8988T (cell line): Measurements from ENCODE around the gene DHRS13.
"Not testable (repeated sequence)": the region's sequence is repeated elsewhere in the genome, so short reads cannot be mapped to it uniquely, and the experiment has no call there.

ENCODE experiments used
- DNase-seq: peaks from one replicate; pipeline ENCODE4 v3.0.0; 2011

DHRS13 gene

DNA sequence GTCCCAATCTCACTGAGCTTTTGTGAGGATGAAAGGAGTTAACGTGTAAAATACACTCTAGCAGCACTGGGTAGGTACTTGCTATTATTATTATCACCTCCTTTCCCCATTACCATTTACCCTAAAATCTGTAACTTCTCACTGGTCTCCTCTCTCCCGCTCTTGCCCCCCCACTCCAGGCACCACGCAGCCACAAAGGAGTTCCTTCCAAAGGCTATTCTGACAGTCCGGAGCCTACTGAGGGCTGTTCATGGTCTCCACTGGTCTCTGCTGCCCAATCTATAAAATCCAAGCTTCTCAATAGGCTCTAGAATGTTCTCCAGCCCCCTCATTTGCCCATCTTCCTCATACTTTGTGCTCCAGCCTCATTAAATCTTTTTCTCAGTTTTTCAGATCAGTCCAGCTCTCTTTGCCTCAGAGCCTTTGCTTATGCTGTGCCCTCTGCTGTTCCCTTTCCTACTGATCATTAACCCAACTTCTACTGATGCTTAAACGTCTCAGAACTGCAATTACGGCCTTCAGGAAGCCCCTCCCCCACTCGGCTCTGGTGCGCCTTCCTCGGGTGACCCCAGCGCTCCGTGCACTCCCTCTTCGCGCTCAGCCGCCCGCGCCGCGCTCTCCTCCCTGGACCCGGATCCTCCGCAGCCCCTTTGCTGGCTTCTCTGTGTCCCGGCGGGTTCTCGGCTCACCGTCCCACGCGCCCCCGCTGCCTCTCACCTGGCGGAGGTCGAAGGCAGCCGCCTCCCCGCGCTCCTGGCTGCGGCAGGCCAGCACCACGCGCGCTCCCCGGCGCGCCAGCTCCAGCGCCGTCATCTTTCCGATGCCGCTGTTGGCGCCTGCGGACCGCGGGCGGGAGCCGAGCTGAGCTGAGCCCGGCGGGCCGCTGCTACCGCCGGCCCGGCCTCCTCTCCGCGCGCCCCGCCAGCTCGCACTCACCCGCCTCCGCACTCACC lies 737 bp downstream of the DHRS13 start:
- peak; percentile 71 for DNase-seq

DNA sequence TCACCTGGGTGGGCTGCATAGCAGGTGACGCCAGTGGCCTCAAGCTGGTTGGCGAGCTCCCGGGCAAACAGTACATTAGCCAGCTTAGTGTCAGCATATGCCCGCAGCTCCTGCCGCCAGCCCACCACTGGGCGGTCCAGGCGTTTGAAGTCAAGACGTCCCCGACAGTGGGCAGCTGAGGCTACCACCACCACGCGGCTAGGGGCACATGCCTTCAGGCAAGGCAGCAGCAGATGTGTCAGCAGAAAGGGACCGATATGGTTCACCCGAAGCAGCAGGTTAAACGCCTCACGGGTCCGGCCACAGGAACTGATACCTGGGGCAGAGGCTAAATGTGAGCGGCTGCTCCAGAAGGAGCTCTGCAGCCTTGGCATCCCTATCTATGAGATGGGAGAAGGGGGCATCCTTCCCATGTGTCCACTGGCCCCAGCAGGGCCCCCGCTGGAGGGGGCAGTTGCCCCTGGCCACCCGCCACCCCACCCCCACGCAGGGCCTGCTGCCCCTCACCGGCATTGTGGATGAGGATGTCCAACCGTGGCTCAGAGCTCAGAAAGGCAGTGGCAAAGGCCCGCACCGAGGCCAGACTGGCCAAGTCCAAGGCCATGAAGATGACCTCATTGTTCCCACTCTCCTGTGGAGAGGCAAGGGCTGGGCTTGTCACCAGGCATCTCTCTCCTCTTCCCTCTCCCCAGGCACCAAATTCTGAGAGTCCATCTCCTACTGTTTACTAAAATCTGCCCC lies 1.7 kb downstream of the DHRS13 start:
- no peak for DNase-seq

DNA sequence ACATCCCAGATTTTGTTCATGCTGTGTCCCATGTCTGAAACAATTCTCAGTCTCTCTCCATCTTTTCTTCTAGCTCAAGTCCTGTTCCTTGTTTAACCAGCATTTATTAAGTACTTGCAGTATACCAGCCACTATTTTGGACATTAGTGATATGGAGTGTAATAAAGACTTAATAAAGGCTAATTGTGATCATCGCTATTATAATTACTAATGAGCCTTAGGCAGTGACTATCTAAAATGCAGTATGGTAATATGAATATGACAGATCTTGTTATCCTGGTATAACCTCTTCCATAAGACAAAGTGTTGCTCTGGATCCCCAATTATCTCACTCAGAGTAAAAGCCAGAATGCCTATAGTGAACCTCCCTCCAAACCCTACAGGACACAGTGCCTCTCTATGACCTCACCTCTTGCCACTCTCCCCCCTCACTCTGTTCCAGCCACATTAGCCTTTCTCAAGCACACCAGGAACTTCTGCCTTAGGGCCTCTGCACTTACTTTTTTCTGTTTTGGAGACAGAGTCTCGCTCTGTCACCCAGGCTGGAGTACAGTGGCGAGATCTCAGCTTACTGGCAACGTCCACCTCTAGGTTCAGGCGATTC lies 3.6 kb downstream of the DHRS13 start:
- DNase-seq: no peak

DNA sequence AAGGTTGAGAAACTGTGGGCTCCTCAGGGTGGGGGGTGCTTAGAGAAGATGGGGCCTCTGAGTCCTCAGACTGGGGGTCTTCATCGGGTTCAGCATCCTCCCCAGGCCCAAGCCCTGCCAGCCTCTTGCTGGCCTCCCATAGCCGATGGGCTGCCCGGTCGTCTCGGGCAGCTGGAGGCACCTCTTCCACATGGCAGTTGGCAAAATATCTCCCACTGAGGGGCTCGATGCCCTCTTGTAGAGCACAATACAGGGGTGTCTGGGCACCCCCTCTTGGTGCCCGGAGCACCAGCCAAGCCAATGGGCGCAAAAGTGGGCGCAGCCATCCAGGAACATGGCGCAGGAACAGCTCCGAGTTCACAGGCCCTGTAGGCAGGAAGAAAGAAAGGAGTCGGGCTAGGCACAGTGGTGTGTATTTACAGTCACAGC lies 4.3 kb downstream of the DHRS13 start:
- no peak for DNase-seq

DNA sequence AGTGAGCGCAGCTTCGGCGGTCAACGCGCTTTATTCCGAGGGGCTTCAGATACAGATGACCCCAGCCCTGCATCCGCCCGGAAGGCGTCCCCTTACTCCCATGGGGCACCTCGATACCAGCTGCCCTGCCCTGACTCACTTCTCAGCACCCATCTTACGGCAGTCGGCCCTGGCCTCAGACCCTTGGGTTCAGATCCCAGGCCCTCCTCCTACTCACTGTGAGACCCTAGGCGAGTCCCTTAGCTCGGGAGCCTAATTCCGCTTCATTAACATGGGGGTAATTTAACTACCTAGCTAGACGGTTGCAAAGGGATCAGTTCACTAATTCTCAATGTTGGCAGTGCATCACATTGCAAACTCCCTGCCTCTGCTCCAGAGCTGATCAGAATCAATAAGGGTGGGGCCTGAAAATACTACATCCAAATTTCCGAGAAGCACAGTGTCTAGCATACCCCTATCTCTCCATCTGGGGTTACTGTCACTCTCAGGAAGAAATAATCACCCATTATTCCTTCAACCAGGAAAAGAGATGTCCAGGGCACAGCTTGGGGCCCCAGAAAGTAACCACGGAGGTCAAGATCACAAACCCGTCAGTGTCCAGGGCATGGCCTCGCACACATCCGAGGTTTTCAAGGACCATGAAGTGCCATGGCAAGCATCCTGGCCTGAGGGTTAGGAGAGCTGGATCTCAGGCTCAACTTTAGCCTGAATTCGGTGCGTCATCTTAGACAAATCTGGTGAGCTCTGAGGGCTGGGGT lies 4.9 kb downstream of the DHRS13 start:
- no peak for DNase-seq

DNA sequence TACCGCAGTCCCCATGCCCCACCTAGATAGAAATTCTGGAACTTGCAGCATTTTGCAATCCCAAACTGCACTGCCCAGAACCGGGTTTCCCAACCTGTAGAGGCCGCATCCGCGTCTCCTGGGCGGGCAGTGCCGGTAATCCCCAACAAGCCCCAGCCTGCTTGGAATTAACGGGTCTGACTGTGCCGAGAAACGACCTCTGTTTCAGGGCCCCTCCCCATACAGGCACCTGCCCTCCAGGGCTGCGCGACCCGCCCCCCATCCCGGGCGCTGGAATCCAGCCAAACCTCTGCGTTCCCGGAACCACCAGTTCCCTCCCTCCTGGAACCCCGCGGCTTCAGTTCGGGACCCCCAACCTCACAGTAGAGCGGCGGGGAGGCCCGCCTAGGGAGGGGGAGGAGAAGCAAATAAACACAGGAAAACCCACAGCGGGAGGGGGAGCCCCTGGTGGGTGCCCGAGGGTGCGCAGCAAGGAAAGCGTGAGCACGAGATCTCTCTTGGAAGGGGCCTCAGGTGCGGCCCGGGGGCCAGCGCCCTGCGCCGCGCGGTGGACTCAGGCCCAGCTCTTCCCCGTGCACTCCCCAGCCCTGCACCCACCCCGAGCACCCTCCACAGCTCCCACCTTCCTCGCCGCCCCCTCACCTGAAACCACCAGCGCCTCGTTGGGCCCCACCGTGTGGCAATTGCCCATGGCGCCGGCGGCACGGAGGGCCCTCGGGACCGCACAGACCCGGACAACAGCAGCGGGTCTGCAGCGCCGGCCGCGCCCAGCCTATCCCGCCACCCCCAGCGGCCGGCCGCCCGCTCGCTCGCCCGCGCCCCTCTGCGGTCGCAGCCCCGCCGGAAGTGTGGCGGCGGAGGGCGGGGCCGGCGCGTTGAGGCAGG lies 5.8 kb downstream of the DHRS13 start, which contains the start of gene FLOT2:
FLOT2 (minus strand) TSS at position 850 of the 885 bp plus-strand sequence; CDS start at position 691, 159 bp downstream.
- DNase-seq: peak; percentile 79

DNA sequence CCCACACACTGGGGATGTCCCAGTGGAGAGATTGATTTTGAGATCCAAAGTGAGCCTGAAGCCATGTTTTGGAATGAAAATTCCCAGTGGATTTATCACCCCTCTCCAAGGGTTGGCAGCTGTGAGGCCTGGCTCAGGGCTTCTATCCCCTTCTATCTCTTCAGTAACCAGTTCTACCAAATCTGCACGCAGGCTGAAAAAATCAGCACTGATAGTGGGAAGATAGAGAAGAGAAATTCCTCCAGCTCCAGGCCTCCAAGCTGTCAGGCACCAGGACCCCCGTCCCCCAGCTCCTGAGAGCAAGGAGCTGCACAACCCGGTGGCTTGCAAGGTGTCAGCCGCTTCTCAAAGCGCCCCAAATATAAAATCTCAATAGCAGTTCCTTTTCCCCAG lies 6.4 kb downstream of the DHRS13 start:
- DNase-seq: no peak

DNA sequence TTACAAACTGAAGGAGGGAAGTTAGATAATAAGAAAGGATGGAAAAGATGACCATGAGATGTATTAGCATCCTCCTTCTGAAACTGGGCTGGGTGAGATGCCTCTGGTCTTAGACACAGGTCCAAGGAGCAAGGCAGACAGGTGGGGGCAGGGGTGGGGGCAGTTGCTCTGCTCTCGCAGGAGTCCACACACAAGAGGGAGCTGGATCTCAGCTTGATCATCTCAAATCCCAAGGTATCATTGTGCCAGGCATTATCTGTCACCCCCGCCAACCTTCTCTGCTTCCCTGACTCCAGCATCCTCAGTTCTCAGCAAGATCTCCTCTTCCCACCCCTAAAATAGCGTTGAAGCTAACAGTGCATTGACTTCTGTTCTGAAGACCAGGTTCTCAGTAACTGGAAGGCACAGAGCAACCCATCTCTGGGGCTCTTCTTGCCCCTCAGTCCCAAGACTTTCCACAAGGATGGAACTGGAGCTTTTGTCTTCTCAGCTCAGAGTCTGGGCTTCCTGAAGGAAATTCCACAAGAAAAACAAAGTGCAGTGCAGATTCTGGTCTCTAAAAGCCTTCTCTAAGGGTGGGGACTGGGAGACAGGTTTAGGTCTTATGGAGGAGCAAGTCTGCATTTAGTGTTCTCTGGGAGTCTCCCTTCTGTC lies 7.0 kb downstream of the DHRS13 start:
- DNase-seq: peak; percentile 33

DNA sequence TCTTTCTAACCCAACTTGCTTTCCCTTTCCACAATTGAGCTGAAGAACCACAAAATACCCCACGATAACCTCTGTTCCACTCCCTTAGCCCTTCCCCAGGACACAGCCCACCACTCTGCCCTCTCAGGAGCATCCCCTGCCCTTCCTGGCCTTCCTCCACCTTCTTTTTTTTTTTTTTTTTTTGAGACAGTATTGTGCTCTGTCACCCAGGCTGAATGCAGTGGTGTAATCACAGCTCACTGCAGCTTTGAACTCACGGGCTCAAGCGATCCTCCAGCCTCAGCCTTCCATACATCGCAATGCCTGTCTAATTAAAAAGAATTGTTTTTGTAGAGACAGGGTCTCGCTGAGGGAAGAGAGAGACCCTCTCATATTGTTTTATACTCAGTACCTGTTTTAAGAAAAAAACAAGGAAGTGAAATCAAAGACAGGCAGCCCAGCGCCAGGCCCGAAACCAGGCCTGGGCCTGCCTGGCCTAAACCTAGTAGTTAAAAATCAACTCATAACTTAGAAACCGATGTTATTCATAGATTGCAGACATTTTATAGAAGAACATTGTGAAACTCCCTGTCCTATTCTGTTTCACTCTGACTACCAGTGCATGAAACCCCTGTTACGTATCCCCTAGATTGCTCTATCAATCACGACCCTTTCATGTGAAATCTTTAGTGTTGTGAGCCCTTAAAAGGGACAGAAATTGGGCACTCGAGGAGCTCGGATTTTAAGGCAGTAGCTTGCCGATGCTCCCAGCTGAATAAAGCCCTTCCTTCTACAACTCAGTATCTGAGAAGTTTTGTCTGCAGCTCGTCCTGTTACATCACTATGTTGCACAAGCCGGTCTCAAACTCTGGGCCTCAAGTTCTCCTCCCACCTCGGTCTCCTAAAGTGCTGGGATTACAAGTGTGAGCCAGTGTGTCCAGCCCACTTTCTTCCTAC lies 9.4 kb downstream of the DHRS13 start:
- DNase-seq: not testable (repeated sequence)

DNA sequence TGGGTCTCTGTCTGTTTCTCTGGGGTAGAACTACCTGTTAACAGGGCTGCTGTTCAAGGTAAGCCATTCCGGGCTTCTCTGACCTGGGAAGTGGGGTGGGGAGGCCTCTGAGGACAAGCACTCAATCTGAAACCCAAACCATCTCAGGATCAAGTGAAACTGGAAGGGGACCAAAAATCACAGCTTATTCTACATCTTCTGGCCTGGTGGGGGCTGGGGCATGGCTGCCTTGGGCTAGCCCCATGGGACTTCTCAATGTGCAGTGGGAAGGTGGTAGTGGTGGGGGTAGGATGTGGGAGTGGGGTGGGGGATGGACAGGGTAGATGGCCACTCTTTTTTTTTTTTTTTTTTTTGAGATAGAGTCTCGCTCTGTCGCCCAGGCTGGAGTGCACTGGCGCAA lies 10.9 kb downstream of the DHRS13 start:
- DNase-seq: no peak

DNA sequence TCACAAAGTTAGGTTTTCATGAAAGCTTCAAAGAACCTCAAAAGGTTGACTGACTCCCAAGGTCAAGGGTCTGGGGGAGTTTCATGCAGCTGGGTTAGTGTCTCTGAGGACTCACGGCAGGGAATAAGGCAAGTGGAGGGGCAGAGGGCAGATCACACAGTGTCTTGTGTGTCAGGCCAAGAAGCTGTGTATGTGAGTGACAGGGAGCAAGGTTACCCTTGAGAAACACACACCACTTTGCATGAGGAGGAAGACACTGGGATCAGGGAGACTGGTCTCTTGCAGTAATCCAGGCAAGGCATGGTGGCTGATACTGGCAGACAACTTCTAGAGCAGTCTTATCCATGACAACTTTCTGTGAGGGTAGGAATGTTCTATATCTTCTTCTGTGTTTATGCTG lies 11.7 kb downstream of the DHRS13 start:
- no peak for DNase-seq

DNA sequence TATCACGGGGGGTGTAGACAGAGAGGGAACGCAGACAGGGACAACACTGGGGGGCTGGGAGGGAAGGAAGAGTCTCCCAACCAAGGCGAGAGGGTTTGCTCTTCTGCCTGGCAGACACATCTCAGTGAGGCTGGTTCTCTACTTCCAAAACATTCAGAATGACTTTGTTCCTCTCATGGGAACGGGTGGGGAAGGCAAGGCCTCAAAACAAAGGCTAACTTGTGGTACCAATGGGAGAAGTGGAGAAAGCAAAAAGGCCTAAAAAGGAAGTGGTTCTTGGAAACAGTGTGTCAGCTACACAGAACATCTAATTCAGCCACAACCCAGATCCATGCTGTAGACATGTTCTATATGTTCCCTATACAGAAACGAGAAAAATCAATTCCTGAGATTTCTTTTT lies 12.9 kb downstream of the DHRS13 start:
- DNase-seq: no peak

DNA sequence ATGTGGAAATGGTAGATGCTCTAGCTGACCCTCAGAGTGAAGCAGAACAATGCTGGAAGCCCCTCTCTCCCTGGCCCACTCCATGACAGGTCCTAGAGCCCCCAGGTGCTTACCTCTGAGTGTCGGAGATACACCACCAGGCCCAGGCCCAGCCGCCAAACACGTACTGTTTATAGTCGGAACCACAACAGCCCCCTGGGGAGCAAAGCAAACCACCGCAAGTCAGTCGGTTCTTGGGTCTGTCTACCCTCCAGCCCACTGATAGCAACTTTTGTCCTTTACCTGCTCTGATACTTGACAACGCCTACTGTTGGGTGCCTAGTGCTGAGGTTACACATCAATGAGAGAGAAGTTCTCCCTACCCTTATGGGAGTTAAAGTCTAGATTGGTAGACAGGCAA lies 14.0 kb downstream of the DHRS13 start:
- no peak for DNase-seq

DNA sequence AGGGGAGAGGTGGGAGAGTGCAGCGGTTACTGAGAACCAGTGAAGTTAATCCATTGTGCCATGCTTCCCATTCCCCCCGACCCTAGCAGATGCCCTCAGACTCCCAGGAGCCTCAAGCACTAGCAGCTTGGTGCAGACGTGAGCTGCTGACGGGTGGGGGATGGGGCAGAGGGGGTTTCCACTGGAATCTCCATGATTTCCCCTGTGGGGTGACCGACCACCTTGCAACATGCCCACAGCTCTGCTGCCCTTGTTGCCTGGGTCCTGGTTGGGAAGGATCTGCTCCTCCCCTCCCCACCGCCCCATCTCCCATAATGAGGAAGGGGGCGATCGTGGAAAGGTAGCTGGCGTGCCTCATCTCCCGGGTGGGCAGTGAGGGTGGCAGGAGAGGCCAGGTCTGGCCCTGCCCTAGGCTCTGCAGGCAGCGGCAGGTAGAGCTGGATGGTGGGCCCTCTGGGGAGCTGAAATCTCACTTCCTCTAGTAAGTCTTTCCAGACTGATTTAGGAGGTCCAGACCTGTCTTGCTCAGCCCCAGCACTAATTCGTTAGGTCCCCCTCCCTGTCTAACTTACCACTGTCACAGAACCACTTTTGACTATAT lies 14.9 kb downstream of the DHRS13 start:
- no peak for DNase-seq

DNA sequence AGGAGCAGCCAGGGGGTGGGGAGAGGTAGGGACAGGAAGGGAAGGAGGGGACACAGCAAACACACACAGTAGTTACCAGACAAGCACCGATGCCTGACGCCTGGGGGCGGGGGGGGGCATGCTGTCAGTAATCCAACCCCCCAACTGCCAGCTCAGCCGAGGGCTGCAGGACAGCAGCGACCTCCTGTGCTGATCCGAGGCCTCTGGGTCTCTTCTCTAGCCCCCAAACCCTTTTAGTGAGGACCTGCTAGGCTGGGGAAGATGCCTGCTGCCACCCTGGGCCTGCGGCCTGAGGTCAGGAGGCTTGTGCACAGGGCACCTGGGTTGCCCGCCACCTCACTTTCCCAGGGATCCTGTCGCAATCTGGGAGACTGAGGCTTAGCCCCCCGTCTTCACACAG lies 16.9 kb downstream of the DHRS13 start:
- DNase-seq: no peak

DNA sequence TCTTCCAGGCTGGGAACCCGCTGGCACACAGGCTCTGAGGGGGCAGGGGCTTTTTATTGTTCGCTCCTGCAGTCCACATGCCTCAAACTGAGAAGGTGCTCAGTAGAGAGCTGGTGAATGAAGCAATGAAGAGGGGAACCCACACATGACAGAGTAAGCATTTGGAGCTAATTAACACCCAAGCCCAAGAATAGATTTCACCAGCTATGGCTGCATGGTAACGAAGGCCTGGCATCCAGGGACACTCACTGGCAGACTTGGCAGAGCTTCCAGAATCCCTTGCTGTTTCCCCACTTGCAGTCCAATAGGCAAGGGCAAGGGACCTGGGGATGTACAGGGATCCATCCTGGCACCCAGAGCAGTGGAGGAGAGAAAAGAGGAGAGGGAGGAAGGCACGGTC lies 17.5 kb downstream of the DHRS13 start:
- DNase-seq: no peak

DNA sequence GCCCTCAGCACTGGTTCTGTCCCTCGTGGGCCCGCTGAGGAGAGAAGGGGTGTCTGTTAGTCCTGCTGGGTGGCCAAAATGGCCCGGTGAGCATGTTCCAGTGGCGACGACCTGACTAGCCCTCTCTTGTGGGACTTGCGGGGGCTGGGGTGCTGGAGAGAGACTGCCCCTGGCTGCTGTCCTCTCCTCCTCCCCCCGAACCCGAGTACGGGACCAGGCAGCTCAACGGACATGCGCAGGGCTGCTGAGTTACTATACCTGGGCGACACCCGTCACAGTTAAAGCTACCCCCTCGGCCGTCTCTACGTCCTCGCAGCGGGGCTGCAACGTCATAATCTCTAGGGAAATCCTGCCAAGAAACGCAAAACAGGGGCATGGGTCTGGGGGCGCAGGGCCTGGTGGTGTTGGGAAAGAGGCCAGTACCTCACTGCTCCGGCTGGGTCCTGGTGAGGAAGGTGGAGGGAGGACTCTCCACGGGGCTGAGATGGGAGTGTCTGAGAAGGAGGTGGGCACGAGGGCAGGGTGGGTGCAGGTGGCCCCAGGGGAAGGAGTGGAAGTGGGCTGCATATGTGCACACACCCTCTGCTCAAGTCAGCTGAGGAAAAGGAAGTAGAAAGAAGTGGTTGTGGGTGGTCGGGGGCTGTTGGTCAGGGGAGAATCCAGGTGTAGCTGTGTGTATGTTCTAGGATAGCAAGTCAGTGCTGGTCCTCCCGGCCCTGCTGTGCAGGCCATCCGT lies 18.7 kb downstream of the DHRS13 start:
- DNase-seq: no peak

DNA sequence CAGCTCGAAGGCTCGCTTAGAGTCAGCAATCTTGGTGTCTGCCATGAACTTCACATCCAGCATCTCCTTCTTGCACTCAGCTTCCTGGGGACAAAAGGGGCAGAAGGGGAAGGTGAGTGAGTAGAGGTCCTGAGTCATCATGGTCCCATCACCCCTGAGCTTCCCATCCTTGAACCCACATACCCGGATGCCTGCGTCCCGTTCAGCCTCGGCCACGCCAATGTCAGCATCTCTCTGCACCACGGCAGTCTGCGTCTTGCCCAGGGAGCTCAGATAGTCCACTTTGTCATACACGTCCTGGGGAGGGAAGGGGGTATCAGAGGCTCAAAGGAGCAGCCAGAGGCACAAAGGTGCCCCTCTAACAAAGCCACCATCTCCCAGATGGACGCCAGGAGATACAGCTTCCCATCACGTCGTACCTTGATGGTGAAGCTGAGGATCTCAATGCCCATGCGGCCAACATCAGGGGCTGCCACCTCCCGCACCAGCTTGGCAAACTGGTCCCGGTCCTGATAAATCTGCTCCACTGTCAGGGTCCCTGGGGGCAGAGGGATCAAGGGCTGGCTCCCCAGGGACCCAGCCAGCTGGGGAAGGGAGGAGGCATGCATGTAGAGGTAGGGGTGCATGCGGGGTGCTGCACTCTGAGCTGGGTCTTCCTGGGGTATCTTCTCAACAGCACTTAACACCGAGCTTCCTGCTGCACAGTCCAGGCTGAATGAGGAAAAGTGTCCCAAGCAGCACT lies 20.6 kb downstream of the DHRS13 start:
- DNase-seq: no peak
